DOHH2 (cell line): Measurements from ENCODE around the gene PRPSAP1.

Source experiments
- EZH2phosphoT487 ChIP-seq: fragments of 200-600 bp; sonication (generic); IDR thresholded peaks from 2 replicates; pipeline ENCODE4 v1.6.1; 2017; ENCODE audit warnings: borderline replicate concordance, mild to moderate bottlenecking, antibody characterized with exemption, low read length, moderate library complexity, mixed read lengths
- TF ChIP-seq, protein P1 (sequence below): fragments of 200-600 bp; sonication (generic); IDR thresholded peaks from one replicate; pipeline ENCODE4 v1.5.1; 2014; ENCODE audit warnings: antibody characterized with exemption, mild to moderate bottlenecking, low read depth, low read length; ENCODE audit not compliant: poor library complexity, severe bottlenecking

DNA sequence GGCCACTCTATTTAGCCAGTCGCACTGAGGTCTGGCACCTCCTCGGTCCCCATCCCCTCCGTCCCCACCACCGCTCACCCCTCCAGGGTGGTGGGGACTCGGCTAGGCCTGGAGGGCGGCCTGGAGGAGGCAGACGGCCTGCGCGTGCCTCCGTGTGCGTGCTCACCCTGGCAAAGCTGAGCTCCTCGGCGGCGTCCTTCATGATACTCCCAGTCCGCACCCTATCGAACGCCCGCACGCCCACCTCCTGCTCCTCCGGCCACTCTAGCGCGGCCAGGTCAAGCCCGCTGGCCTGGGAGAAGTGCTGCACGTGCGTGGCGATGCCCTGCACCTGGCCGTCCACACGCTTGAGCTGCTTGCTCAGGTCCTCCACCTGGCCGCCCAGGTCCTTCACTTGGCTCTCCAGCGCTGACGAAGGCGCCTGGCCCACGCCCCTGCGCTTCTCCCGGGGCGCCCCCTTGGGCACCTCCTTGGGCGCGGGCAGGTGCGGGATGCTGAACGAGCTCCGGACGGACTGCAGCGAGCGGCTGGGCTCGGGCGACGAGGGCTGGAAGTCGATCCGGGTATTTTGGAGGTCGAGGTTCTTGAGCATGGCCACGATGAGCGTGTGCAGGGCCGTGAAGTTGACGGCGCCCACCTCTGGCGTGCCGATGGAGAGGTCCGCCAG, 46.3 kb downstream of the PRPSAP1 start:
- TF ChIP-seq EZH2phosphoT487 = no peak
- TF ChIP-seq, protein P1, sequence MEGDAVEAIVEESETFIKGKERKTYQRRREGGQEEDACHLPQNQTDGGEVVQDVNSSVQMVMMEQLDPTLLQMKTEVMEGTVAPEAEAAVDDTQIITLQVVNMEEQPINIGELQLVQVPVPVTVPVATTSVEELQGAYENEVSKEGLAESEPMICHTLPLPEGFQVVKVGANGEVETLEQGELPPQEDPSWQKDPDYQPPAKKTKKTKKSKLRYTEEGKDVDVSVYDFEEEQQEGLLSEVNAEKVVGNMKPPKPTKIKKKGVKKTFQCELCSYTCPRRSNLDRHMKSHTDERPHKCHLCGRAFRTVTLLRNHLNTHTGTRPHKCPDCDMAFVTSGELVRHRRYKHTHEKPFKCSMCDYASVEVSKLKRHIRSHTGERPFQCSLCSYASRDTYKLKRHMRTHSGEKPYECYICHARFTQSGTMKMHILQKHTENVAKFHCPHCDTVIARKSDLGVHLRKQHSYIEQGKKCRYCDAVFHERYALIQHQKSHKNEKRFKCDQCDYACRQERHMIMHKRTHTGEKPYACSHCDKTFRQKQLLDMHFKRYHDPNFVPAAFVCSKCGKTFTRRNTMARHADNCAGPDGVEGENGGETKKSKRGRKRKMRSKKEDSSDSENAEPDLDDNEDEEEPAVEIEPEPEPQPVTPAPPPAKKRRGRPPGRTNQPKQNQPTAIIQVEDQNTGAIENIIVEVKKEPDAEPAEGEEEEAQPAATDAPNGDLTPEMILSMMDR = no peak
